B cell (primary cell): Measurements from ENCODE around the gene MYRIP. TPM values are rescaled to one million over a fixed set of nuclear protein-coding genes. Genes with fewer than 3 reads are reported as not detected.
A peak's percentile ranks its signal among the peaks of the same experiment; 100 is the strongest.

Experiments
- ATAC-seq: fragments of 200-7000 bp; cut with Tn5 transposase; one replicate; pipeline ENCODE4 v1.10.0; 2021; ENCODE audit warnings: low read depth, mild to moderate bottlenecking, moderate number of reproducible peaks, moderate library complexity
- CTCF ChIA-PET: fragments of 350-600 bp; sonication (Branson Sonifier 250); formaldehyde crosslinking; loops from one replicate; lab custom pipeline; 2021; ENCODE audit warnings: antibody characterized with exemption, inconsistent platforms; lab: Charles Lee
- POLR2A ChIA-PET: fragments of 350-600 bp; sonication (Branson Sonifier 250); formaldehyde crosslinking; loops from one replicate; lab custom pipeline; 2021; ENCODE audit warnings: antibody characterized with exemption; lab: Charles Lee
- DNase-seq: peaks from one replicate; pipeline ENCODE4 v3.0.0; 2013
- H2AFZ ChIP-seq: 2 replicates; pipeline ENCODE4 v1.6.1; 2012; ENCODE audit warnings: mild to moderate bottlenecking, low read depth, low read length; ENCODE audit not compliant: insufficient read depth, poor library complexity, severe bottlenecking
- H3K27ac ChIP-seq, 2 donors: 1 replicate in 1 of 2; 2 replicates in 1 of 2; pipeline ENCODE4 v1.5.1; 2012 to 2013; ENCODE audit warnings: low read length in 2 of 2, mild to moderate bottlenecking in 2 of 2, moderate library complexity in 1 of 2
- H3K27me3 ChIP-seq, 4 experiments: fragments of 200-600 bp in 1 of 4; sonication (generic) in 1 of 4; replicated peaks in 1 of 4; 1 replicate in 2 of 4; 2 replicates in 2 of 4; pipeline versions ENCODE4 v1.6.1 to v1.7.0; 2013 to 2016; ENCODE audit warnings: low read length in 3 of 4, mild to moderate bottlenecking in 2 of 4, mixed read lengths in 1 of 4, moderate library complexity in 1 of 4; ENCODE audit not compliant: insufficient read depth in 4 of 4, control insufficient read depth in 3 of 4; ENCODE audit errors: control extremely low read depth in 1 of 4
- H3K36me3 ChIP-seq, 2 experiments: replicated peaks in 1 of 2; 1 replicate in 1 of 2; 2 replicates in 1 of 2; pipeline versions ENCODE4 v1.6.1 to v1.7.1; 2013; ENCODE audit warnings: low read length in 1 of 2; ENCODE audit not compliant: insufficient read depth in 2 of 2, control insufficient read depth in 1 of 2; ENCODE audit errors: control extremely low read depth in 1 of 2, extremely low read depth in 1 of 2
- H3K4me1 ChIP-seq, 2 donors: fragments of 200-600 bp in 1 of 2; sonication (generic) in 1 of 2; 1 replicate in 1 of 2; 2 replicates in 1 of 2; pipeline versions ENCODE4 v1.5.1 to v1.6.1; 2013 to 2017; ENCODE audit warnings: low read length in 2 of 2; ENCODE audit not compliant: control insufficient read depth in 2 of 2, insufficient read depth in 2 of 2
- H3K4me2 ChIP-seq: replicated peaks from 2 replicates; pipeline ENCODE3; 2012; ENCODE audit warnings: mild to moderate bottlenecking, low read depth, low read length; ENCODE audit not compliant: poor library complexity, severe bottlenecking
- H3K4me3 ChIP-seq, 5 experiments: fragments of 200-600 bp in 1 of 5; sonication (generic) in 1 of 5; 1 replicate in 3 of 5; 2 replicates in 2 of 5; pipeline versions ENCODE4 v1.5.1 to v1.7.0; 2011 to 2016; ENCODE audit warnings: low read length in 4 of 5, mild to moderate bottlenecking in 4 of 5, low read depth in 2 of 5, control low read depth in 1 of 5, moderate library complexity in 1 of 5; ENCODE audit not compliant: insufficient read depth in 1 of 5; ENCODE audit errors: control extremely low read depth in 1 of 5, extremely low read depth in 1 of 5
- H3K79me2 ChIP-seq: fragments of 200-600 bp; sonication (generic); one replicate; pipeline ENCODE4 v1.6.0; 2016; ENCODE audit warnings: low read length; ENCODE audit not compliant: control insufficient read depth, insufficient read depth
- H3K9ac ChIP-seq: fragments of 200-600 bp; sonication (generic); 2 replicates; pipeline ENCODE4 v1.6.1; 2017; ENCODE audit warnings: mild to moderate bottlenecking, low read length, moderate library complexity
- H3K9me3 ChIP-seq, 3 donors: one replicate each; pipeline versions ENCODE4 v1.6.1 to v1.7.1; 2013; ENCODE audit warnings: low read length in 2 of 3; ENCODE audit not compliant: control insufficient read depth in 2 of 3, insufficient read depth in 1 of 3; ENCODE audit errors: control extremely low read depth in 1 of 3
- H4K20me1 ChIP-seq: 2 replicates; pipeline ENCODE4 v1.6.0; 2012; ENCODE audit warnings: mild to moderate bottlenecking, low read length; ENCODE audit not compliant: insufficient read depth, control insufficient read depth, poor library complexity, severe bottlenecking
- H3K27ac Mint-ChIP-seq: one replicate; pipeline ENCODE4 v1.8.0; 2021; ENCODE audit warnings: mixed read lengths
- H3K27me3 Mint-ChIP-seq: one replicate; pipeline ENCODE4 v1.8.0; 2021; ENCODE audit warnings: mixed read lengths
- H3K4me1 Mint-ChIP-seq: one replicate; pipeline ENCODE4 v1.8.0; 2021; ENCODE audit warnings: mixed read lengths
- H3K4me3 Mint-ChIP-seq: one replicate; pipeline ENCODE4 v1.8.0; 2021; ENCODE audit warnings: mixed read lengths
- H3K9me3 Mint-ChIP-seq: one replicate; pipeline ENCODE4 v1.8.0; 2022; ENCODE audit warnings: mixed read lengths; ENCODE audit not compliant: insufficient read depth
- EZH2 ChIP-seq: IDR thresholded peaks from 2 replicates; pipeline ENCODE4 v1.6.1; 2012; ENCODE audit warnings: borderline replicate concordance, low read depth, mild to moderate bottlenecking, moderate library complexity, low read length; ENCODE audit not compliant: insufficient read depth, poor library complexity, severe bottlenecking
- WGBS: methylation state at CpG from one replicate; pipeline ENCODE4 v1.1.5; 2013; ENCODE audit warnings: missing lambda C conversion rate; ENCODE audit not compliant: insufficient coverage; 5-methylcytosine and 5-hydroxymethylcytosine counted together
- intact Hi-C: fragments of 100-400 bp; cut with micrococcal nuclease; formaldehyde crosslinking; loops from one replicate; pipeline ENCODE4 v1.10.0; 2022
- polyA minus RNA-seq: library from RNA; depleted of rRNA, polyadenylated mRNA; stranded (reverse); fragments of >200 nt; gene quantifications from 2 replicates; pipeline ENCODE4 v1.2.3, GENCODE V29; 2012
- polyA plus RNA-seq: library from polyadenylated mRNA; depleted of rRNA; stranded (reverse); fragments of >200 nt; gene quantifications from 2 replicates; pipeline ENCODE4 v1.2.3, GENCODE V29; 2012
- total RNA-seq, 2 donors: library from RNA; stranded (reverse); fragments of 120-200 nt in 1 of 2; gene quantifications; 1 replicate in 1 of 2; 2 replicates in 1 of 2; pipeline versions ENCODE4 v1.2.3 to v1.2.4, GENCODE V29; 2013 to 2022
- TF ChIP-seq, protein P1 (sequence below): fragments of 200-600 bp; IDR thresholded peaks from one replicate; pipeline ENCODE4 v1.8.0; 2022; ENCODE audit warnings: antibody characterized with exemption, mild to moderate bottlenecking

Gene MYRIP
- total RNA-seq (0.10 TPM in 1 of 2 replicates, not detected in the other), polyA plus RNA-seq (0.03 TPM in 2 replicates), polyA minus RNA-seq (0.14 TPM in 1 of 2 replicates, not detected in the other)
- total RNA-seq (2013) = 0.02 TPM

DNA sequence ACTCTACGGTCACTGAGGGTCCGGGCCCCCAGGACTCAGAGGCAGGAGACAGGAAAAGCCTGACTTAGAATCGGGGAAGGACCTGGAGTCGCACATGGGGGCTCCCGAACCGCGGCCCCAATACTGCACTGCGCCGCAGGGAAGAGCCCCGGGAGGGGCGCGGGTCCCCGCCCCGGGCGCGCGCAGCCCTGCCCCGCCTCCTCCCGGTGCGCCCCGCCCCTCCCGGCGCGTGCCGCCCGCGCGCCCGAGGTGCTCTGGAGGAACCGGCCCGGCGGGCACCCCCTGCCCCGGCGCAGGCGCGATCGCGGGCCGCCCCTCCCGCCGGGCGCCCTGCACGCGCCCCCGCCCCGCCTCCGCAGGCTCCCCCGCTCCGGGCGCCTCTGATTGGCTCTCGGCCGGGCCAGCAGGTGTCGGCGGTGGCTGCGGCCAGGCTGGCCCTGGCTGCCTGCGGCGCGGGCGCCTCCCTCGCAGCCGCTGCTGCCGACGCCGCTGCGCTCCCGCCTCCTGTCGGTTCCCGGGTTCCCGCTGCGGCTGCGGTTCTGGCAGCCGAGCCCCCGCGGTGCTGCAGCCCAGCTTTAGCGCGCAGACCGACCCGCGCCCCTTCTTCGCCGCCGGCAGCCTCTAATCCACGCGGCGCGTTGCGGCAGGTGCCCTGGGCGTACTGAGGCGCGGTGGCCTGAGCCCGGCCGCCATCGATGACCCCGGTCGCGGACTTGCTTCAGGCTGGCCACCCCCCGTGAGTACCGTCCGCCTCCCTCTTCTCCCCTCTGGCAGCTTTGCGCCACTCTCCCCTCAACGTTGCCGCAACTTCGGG is at the start of gene MYRIP:
Gene MYRIP (plus strand): TSS at position 429 of the 814 bp plus-strand sequence. CDS start 91,208 bp downstream, outside the sequence.
- ChIA-PET CTCF (no interaction called here), POLR2A (no interaction called here)
- peaks cover 0 to 3% (median 0%) of the 10 kb centered on the region in 3 donors for H3K9me3 ChIP-seq
- no peaks in the 10 kb centered on the region for H3K36me3 ChIP-seq
- intact Hi-C loops = no loop called here
- H3K9me3 Mint-ChIP-seq = no peaks in the 10 kb centered on the region
- DNase-seq (peak; percentile 18), ATAC-seq (peak; percentile 61)
- peaks cover 0 to 36% (median 23%) of the 10 kb centered on the region in 4 experiments for H3K27me3 ChIP-seq
- H3K4me1 Mint-ChIP-seq = peaks cover 22% of the 10 kb centered on the region
- peaks cover 75% of the 10 kb centered on the region for H3K27me3 Mint-ChIP-seq
- H2AFZ ChIP-seq = peak within 1 kb of the TSS; percentile 33
- WGBS = under 1% methylated on average over 100 of the region's 103 CpGs
- no peak within 1 kb of the TSS for H3K27ac ChIP-seq
- H4K20me1 ChIP-seq = no peaks in the 10 kb centered on the region
- peak within 1 kb of the TSS in 3 of 5 experiments; percentile 27 to 38 (median 29) for H3K4me3 ChIP-seq
- peak within 1 kb of the TSS; percentile 86 for H3K4me3 Mint-ChIP-seq
- TF ChIP-seq, protein P1, sequence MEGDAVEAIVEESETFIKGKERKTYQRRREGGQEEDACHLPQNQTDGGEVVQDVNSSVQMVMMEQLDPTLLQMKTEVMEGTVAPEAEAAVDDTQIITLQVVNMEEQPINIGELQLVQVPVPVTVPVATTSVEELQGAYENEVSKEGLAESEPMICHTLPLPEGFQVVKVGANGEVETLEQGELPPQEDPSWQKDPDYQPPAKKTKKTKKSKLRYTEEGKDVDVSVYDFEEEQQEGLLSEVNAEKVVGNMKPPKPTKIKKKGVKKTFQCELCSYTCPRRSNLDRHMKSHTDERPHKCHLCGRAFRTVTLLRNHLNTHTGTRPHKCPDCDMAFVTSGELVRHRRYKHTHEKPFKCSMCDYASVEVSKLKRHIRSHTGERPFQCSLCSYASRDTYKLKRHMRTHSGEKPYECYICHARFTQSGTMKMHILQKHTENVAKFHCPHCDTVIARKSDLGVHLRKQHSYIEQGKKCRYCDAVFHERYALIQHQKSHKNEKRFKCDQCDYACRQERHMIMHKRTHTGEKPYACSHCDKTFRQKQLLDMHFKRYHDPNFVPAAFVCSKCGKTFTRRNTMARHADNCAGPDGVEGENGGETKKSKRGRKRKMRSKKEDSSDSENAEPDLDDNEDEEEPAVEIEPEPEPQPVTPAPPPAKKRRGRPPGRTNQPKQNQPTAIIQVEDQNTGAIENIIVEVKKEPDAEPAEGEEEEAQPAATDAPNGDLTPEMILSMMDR = no peak
- TF ChIP-seq EZH2 = no peak
- H3K9ac ChIP-seq = peak within 1 kb of the TSS; percentile 37
- peaks cover 16 to 19% of the 10 kb centered on the region in 2 donors for H3K4me1 ChIP-seq
- H3K4me2 ChIP-seq = peak within 1 kb of the TSS; percentile 68
- peak within 1 kb of the TSS; percentile 51 for H3K27ac Mint-ChIP-seq
- H3K79me2 ChIP-seq = no peaks in the 10 kb centered on the region

DNA sequence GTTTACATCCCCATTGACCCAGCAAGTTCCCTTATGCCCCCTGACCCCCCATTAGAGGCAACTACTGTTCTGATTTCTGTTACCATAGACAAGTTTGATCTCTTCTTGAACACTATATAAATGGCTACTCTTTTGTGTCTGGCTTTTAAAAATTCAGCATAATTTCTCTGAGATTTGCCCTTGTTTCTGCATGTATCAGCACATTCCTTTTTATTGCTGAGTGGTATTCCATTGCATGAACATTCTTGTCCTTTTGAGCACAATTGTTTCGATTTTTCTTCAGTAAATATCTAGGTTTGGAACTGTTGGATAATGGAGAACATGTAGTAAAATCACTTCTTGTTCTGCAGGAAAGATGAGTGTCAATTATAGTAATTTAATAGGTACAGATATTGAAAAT is 49.1 kb upstream of the MYRIP start:
- Histone ChIP-seq H3K27ac (no peak overlapping the region), H2AFZ (no peak overlapping the region), H4K20me1 (no peaks in the 10 kb centered on the region), H3K4me2 (no peak overlapping the region), H3K27me3 (no peaks in the 10 kb centered on the region), H3K36me3 (no peaks in the 10 kb centered on the region), H3K79me2 (no peaks in the 10 kb centered on the region), H3K4me1 (no peaks in the 10 kb centered on the region), H3K4me3 (no peak overlapping the region), H3K9ac (no peak overlapping the region), H3K9me3 (no peaks in the 10 kb centered on the region)
- ATAC-seq = no peak
- H3K9me3 Mint-ChIP-seq = no peaks in the 10 kb centered on the region
- CTCF ChIA-PET = no interaction called here
- H3K27ac Mint-ChIP-seq = no peak overlapping the region
- H3K4me1 Mint-ChIP-seq = peaks cover 2% of the 10 kb centered on the region
- H3K27me3 Mint-ChIP-seq = no peaks in the 10 kb centered on the region
- intact Hi-C loops = no loop called here
- POLR2A ChIA-PET = no interaction called here
- no peak for DNase-seq
- H3K4me3 Mint-ChIP-seq = no peak overlapping the region
- TF ChIP-seq EZH2 = no peak
- TF ChIP-seq, protein P1 = no peak
- WGBS = no CpG with 5 or more reads among the region's 1 CpG
